ENCODE measurements around the gene NRG3. TPM values are rescaled to one million over a fixed set of nuclear protein-coding genes. Genes with fewer than 3 reads are reported as not detected.

NRG3 gene
- total and polyA plus RNA-seq, 2 donors (not counting 1 experiment from before 2014, with no cell fraction given) = 0.06 TPM; not detected in 1

GRCh38 chr10:82251222-82251906 lies 376.4 kb downstream of the NRG3 start:
- Histone ChIP-seq H3K9ac (ENCODE audit: low read length) (no peak overlapping the region), H3K27ac (ENCODE audit: low read length in 2 of 2) (no peak overlapping the region), H3K4me2 (replicated peaks; ENCODE audit: low read depth, low read length, poor library complexity, severe bottlenecking) (no peak overlapping the region), H4K20me1 (ENCODE audit: control insufficient read depth, insufficient read depth, low read length, poor library complexity, severe bottlenecking) (no peaks in the 10 kb centered on the region), H3K36me3 (replicated peaks in 1 of 2; ENCODE audit: control extremely low read depth in 1 of 2, control insufficient read depth in 1 of 2, extremely low read depth in 1 of 2, insufficient read depth in 2 of 2, low read length in 1 of 2) (no peaks in the 10 kb centered on the region), H3K9me3 (ENCODE audit: control extremely low read depth in 1 of 3, control insufficient read depth in 2 of 3, insufficient read depth in 1 of 3, low read length in 2 of 3) (peaks cover 0 to 4% (median 0%) of the 10 kb centered on the region in 3 donors), H3K27me3 (replicated peaks in 1 of 4; ENCODE audit: control extremely low read depth in 1 of 4, control insufficient read depth in 3 of 4, insufficient read depth in 4 of 4, low read length in 3 of 4) (no peaks in the 10 kb centered on the region), H3K79me2 (ENCODE audit: control insufficient read depth, insufficient read depth, low read length) (no peaks in the 10 kb centered on the region), H3K4me3 (ENCODE audit: control extremely low read depth in 1 of 5, extremely low read depth in 1 of 5, insufficient read depth in 1 of 5, low read depth in 2 of 5, low read length in 4 of 5) (no peak overlapping the region), H3K4me1 (ENCODE audit: control insufficient read depth in 2 of 2, insufficient read depth in 2 of 2, low read length in 2 of 2) (no peaks in the 10 kb centered on the region), H2AFZ (ENCODE audit: insufficient read depth, low read depth, low read length, poor library complexity, severe bottlenecking) (no peak overlapping the region)
- no peak for TF ChIP-seq CTCF (IDR thresholded peaks at IDR 0.05)
- no peak for TF ChIP-seq EZH2 (IDR thresholded peaks at IDR 0.05; ENCODE audit: borderline replicate concordance, insufficient read depth, low read depth, low read length, poor library complexity, severe bottlenecking)
- intact Hi-C loops (cut with micrococcal nuclease) = no loop called here
- ChIA-PET CTCF (no interaction called here), POLR2A (no interaction called here)
- ATAC-seq (ENCODE audit: low read depth) = no peak
- DNase-seq = no peak
- Mint-ChIP-seq H3K27me3 (no peaks in the 10 kb centered on the region), H3K27ac (no peak overlapping the region), H3K4me3 (no peak overlapping the region), H3K4me1 (no peaks in the 10 kb centered on the region), H3K9me3 (ENCODE audit: insufficient read depth) (no peaks in the 10 kb centered on the region)
- 75% methylated on average over 6 of the region's 8 CpGs for WGBS (ENCODE audit: insufficient coverage)

- Histone ChIP-seq H3K4me3 (ENCODE audit: control extremely low read depth in 1 of 5, extremely low read depth in 1 of 5, insufficient read depth in 1 of 5, low read depth in 2 of 5, low read length in 4 of 5) (no peak overlapping the region), H3K9me3 (ENCODE audit: control extremely low read depth in 1 of 3, control insufficient read depth in 2 of 3, insufficient read depth in 1 of 3, low read length in 2 of 3) (peaks cover 0 to 4% (median 0%) of the 10 kb centered on the region in 3 donors), H4K20me1 (ENCODE audit: control insufficient read depth, insufficient read depth, low read length, poor library complexity, severe bottlenecking) (no peaks in the 10 kb centered on the region), H3K27ac (ENCODE audit: low read length in 2 of 2) (no peak overlapping the region), H3K36me3 (replicated peaks in 1 of 2; ENCODE audit: control extremely low read depth in 1 of 2, control insufficient read depth in 1 of 2, extremely low read depth in 1 of 2, insufficient read depth in 2 of 2, low read length in 1 of 2) (no peaks in the 10 kb centered on the region), H3K9ac (ENCODE audit: low read length) (no peak overlapping the region), H2AFZ (ENCODE audit: insufficient read depth, low read depth, low read length, poor library complexity, severe bottlenecking) (no peak overlapping the region), H3K4me2 (replicated peaks; ENCODE audit: low read depth, low read length, poor library complexity, severe bottlenecking) (no peak overlapping the region), H3K79me2 (ENCODE audit: control insufficient read depth, insufficient read depth, low read length) (no peaks in the 10 kb centered on the region), H3K27me3 (replicated peaks in 1 of 4; ENCODE audit: control extremely low read depth in 1 of 4, control insufficient read depth in 3 of 4, insufficient read depth in 4 of 4, low read length in 3 of 4) (no peaks in the 10 kb centered on the region), H3K4me1 (ENCODE audit: control insufficient read depth in 2 of 2, insufficient read depth in 2 of 2, low read length in 2 of 2) (no peaks in the 10 kb centered on the region)
- DNase-seq (no peak), ATAC-seq (ENCODE audit: low read depth) (no peak)
- ChIA-PET CTCF (no interaction called here), POLR2A (no interaction called here)
- H3K27ac Mint-ChIP-seq = no peak overlapping the region
- no peak overlapping the region for H3K4me3 Mint-ChIP-seq
- no peaks in the 10 kb centered on the region for H3K27me3 Mint-ChIP-seq
- WGBS (ENCODE audit: insufficient coverage) = no CpG with 5 or more reads among the region's 1 CpG
- H3K9me3 Mint-ChIP-seq (ENCODE audit: insufficient read depth) = no peaks in the 10 kb centered on the region
- TF ChIP-seq CTCF (IDR thresholded peaks at IDR 0.05) = no peak
- no peak for TF ChIP-seq EZH2 (IDR thresholded peaks at IDR 0.05; ENCODE audit: borderline replicate concordance, insufficient read depth, low read depth, low read length, poor library complexity, severe bottlenecking)
- intact Hi-C loops (cut with micrococcal nuclease) = no loop called here
- H3K4me1 Mint-ChIP-seq = no peaks in the 10 kb centered on the region
These were observed 377.1 kb downstream of the NRG3 start for GRCh38 chr10:82252081-82252480.
